Aorta (tissue), 5 donors: ENCODE measurements around the gene AGL. TPM values are rescaled to one million over a fixed set of nuclear protein-coding genes. Genes with fewer than 3 reads are reported as not detected.

Experiments
- ATAC-seq: fragments of 200-7000 bp; cut with Tn5 transposase; one replicate; pipeline ENCODE4 v1.9.1; 2022; ENCODE audit warnings: moderate library complexity; ENCODE audit not compliant: low FRiP score
- DNase-seq, 2 donors: peaks; one replicate each; pipeline ENCODE4 v3.0.0-alpha.2; 2020
- H3K27ac ChIP-seq, 2 donors: one replicate each; pipeline ENCODE4 v1.5.1; 2013; ENCODE audit warnings: low read length in 2 of 2, mild to moderate bottlenecking in 2 of 2, moderate library complexity in 2 of 2, control low read depth in 1 of 2, inconsistent platforms in 1 of 2, low read depth in 1 of 2
- H3K27me3 ChIP-seq, 2 donors: one replicate each; pipeline ENCODE4 v1.6.1; 2013; ENCODE audit warnings: control low read depth in 1 of 2, low read length in 1 of 2, mild to moderate bottlenecking in 1 of 2, moderate library complexity in 1 of 2; ENCODE audit not compliant: insufficient read depth in 2 of 2, control insufficient read depth in 1 of 2
- H3K36me3 ChIP-seq, 2 donors: one replicate each; pipeline ENCODE4 v1.6.1; 2013; ENCODE audit warnings: control low read depth in 1 of 2, low read length in 1 of 2, mild to moderate bottlenecking in 1 of 2; ENCODE audit not compliant: insufficient read depth in 2 of 2, control insufficient read depth in 1 of 2
- H3K4me1 ChIP-seq, 2 donors: one replicate each; pipeline ENCODE4 v1.6.1; 2013; ENCODE audit warnings: low read length in 2 of 2, control low read depth in 1 of 2, mild to moderate bottlenecking in 1 of 2, moderate library complexity in 1 of 2; ENCODE audit not compliant: insufficient read depth in 2 of 2, control insufficient read depth in 1 of 2
- H3K4me3 ChIP-seq, 2 donors: one replicate each; pipeline ENCODE4 v1.5.1; 2013; ENCODE audit warnings: low read length in 2 of 2, control low read depth in 1 of 2, mild to moderate bottlenecking in 1 of 2
- H3K9me3 ChIP-seq: one replicate; pipeline ENCODE4 v1.6.1; 2013; ENCODE audit warnings: mild to moderate bottlenecking, low read length; ENCODE audit not compliant: control insufficient read depth
- WGBS, 2 donors: extraction: QIAGEN DNeasy Blood & Tissue Kit; methylation state at CpG; one replicate each; pipeline ENCODE4 v1.1.7; 2013; 5-methylcytosine and 5-hydroxymethylcytosine counted together
- intact Hi-C, 2 donors: fragments of 100-400 bp; cut with DNase I; formaldehyde crosslinking; loops; one replicate each; pipeline versions ENCODE4 v1.14.2 to v1.15.0; 2022
- polyA plus RNA-seq, 2 donors: library from polyadenylated mRNA; stranded (reverse); fragments of 200-250 nt; gene quantifications; one replicate each; pipeline ENCODE4 v1.2.3, GENCODE V29; 2013
- total RNA-seq, 2 donors: library from RNA; stranded (reverse); fragmentation: NEBNext Ultra II Directional; extraction: Animal tissue kit (Norgen Biotek cat#: 25700); gene quantifications; one replicate each; pipeline ENCODE4 v1.2.1, GENCODE V29; 2021
- donor health status: healthy with polysubstance abuse.
- donor health status: Bipolar disorder and iron deficiency.
- donor health status: DM: no; HTN: no; CAD: no.
- donor health status: DM: no; HTN: no; CAD: no.
- donor health status: DM: yes; HTN: yes; CAD: no.

AGL gene
- total and polyA plus RNA-seq, 4 donors: 7.3 to 19.6 (median 16.4) TPM

GRCh38 chr1:99858881-99859280, 8.7 kb downstream of the AGL start:
- Histone ChIP-seq H3K36me3 (peaks cover 0 to 3% of the 10 kb centered on the region in 2 donors), H3K9me3 (no peaks in the 10 kb centered on the region), H3K4me1 (no peaks in the 10 kb centered on the region), H3K27ac (no peak overlapping the region), H3K27me3 (no peaks in the 10 kb centered on the region), H3K4me3 (no peak overlapping the region)
- ATAC-seq (no peak), DNase-seq (no peak)
- intact Hi-C loops: no loop called here

DNA sequence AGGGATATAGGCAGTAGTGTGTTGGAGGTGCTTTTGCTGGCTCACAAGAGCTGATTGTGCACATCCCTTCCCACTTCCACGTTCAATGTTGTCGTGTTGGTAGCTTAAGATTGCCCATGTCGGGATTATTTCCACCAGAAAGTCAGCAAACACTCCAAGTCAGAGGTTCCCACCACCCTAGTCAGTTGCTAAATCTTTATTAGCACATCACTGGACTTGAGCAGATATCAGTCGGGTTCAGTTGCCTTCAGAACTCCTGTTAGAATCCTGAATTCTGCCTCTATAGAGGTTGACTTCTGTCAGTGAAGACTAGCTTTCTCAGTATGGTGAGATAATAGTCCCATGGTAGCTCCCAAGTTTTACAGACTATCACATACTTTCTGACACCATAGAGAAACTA, 10.5 kb downstream of the AGL start:
- peaks cover 3% of the 10 kb centered on the region in 2 donors for H3K36me3 ChIP-seq
- H3K9me3 ChIP-seq: no peaks in the 10 kb centered on the region
- DNase-seq (no peak), ATAC-seq (no peak)
- intact Hi-C loops: no loop called here
- 92% methylated on average over 4 of the region's 4 CpGs for WGBS, 2 donors
- H3K4me1 ChIP-seq: no peaks in the 10 kb centered on the region
- H3K4me3 ChIP-seq: no peak overlapping the region
- H3K27ac ChIP-seq: no peak overlapping the region
- no peaks in the 10 kb centered on the region for H3K27me3 ChIP-seq

GRCh38 chr1:99867682-99868081, 17.5 kb downstream of the AGL start:
- DNase-seq (no peak), ATAC-seq (no peak)
- intact Hi-C loops: no loop called here
- WGBS, 2 donors: 12 to 16% methylated on average over 6 of the region's 6 CpGs
- H3K27me3 ChIP-seq: no peaks in the 10 kb centered on the region
- H3K4me1 ChIP-seq: no peaks in the 10 kb centered on the region
- no peak overlapping the region for H3K27ac ChIP-seq
- peaks cover 0 to 3% of the 10 kb centered on the region in 2 donors for H3K36me3 ChIP-seq
- no peaks in the 10 kb centered on the region for H3K9me3 ChIP-seq
- H3K4me3 ChIP-seq: no peak overlapping the region

- Histone ChIP-seq H3K4me3 (no peak overlapping the region), H3K9me3 (no peaks in the 10 kb centered on the region), H3K4me1 (no peaks in the 10 kb centered on the region), H3K36me3 (peaks cover 0 to 3% of the 10 kb centered on the region in 2 donors), H3K27ac (no peak overlapping the region), H3K27me3 (no peaks in the 10 kb centered on the region)
- intact Hi-C loops: no loop called here
- DNase-seq: no peak
- no peak for ATAC-seq
These were observed 19.1 kb downstream of the AGL start for GRCh38 chr1:99869304-99869703.

DNA sequence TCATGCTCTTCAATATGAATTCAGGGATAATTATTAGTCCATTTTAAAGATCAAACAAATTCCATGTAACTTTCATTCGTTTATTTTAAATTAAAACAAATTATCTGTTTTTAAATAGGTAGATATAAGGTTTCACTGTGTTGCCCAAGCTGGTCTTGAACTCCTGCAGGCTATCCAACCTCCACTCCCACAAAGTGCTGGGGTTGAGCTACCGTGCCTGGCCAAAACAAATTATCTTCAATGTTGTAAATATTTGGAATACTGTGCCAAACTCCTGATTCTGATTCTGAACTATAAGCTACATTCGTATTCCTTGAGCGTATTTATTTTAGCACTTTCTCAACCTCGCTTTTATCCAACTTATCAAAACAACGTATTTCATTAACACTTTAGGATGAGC, 19.6 kb downstream of the AGL start:
- WGBS, 2 donors: 82 to 86% methylated on average over 6 of the region's 6 CpGs
- DNase-seq (no peak), ATAC-seq (no peak)
- intact Hi-C loops: no loop called here
- H3K4me1 ChIP-seq: no peaks in the 10 kb centered on the region
- no peaks in the 10 kb centered on the region for H3K27me3 ChIP-seq
- H3K27ac ChIP-seq: no peak overlapping the region
- no peaks in the 10 kb centered on the region for H3K9me3 ChIP-seq
- peaks cover 0 to 2% of the 10 kb centered on the region in 2 donors for H3K36me3 ChIP-seq
- no peak overlapping the region for H3K4me3 ChIP-seq

- DNase-seq (no peak), ATAC-seq (no peak)
- H3K9me3 ChIP-seq: no peaks in the 10 kb centered on the region
- no peaks in the 10 kb centered on the region for H3K4me1 ChIP-seq
- intact Hi-C loops: no loop called here
- H3K27ac ChIP-seq: no peak overlapping the region
- H3K36me3 ChIP-seq: no peaks in the 10 kb centered on the region
- H3K4me3 ChIP-seq: no peak overlapping the region
- 92 to 95% methylated on average over 1 of the region's 1 CpG for WGBS, 2 donors
- no peaks in the 10 kb centered on the region for H3K27me3 ChIP-seq
These were observed 21.9 kb downstream of the AGL start for GRCh38 chr1:99872063-99872462.

DNA sequence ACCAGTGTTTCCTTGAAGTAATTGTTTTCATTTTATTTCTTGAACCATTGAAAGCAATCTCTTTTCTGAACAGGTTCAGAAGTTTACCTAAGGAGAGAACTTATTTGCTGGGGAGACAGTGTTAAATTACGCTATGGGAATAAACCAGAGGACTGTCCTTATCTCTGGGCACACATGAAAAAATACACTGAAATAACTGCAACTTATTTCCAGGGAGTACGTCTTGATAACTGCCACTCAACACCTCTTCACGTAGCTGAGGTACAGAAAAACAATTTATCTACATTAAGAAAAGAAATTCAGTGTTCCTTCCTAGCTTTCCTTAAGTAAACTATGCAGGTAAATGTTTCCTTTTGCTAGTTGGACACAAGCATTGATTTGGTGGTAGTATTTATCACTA, 27.4 kb downstream of the AGL start:
- no peaks in the 10 kb centered on the region for H3K36me3 ChIP-seq
- no peaks in the 10 kb centered on the region for H3K9me3 ChIP-seq
- no peak overlapping the region for H3K27ac ChIP-seq
- no peaks in the 10 kb centered on the region for H3K4me1 ChIP-seq
- H3K27me3 ChIP-seq: no peaks in the 10 kb centered on the region
- 79% methylated on average over 3 of the region's 3 CpGs for WGBS, 2 donors
- ATAC-seq (no peak), DNase-seq (no peak)
- H3K4me3 ChIP-seq: no peak overlapping the region
- intact Hi-C loops: no loop called here

GRCh38 chr1:99886179-99886578, 36.0 kb downstream of the AGL start:
- ATAC-seq (no peak), DNase-seq (no peak)
- Histone ChIP-seq H3K27me3 (no peaks in the 10 kb centered on the region), H3K9me3 (no peaks in the 10 kb centered on the region), H3K36me3 (peaks cover 3 to 5% of the 10 kb centered on the region in 2 donors), H3K27ac (no peak overlapping the region), H3K4me1 (no peaks in the 10 kb centered on the region), H3K4me3 (no peak overlapping the region)
- intact Hi-C loops: no loop called here
- WGBS, 2 donors: 64 to 69% methylated on average over 1 of the region's 1 CpG

DNA sequence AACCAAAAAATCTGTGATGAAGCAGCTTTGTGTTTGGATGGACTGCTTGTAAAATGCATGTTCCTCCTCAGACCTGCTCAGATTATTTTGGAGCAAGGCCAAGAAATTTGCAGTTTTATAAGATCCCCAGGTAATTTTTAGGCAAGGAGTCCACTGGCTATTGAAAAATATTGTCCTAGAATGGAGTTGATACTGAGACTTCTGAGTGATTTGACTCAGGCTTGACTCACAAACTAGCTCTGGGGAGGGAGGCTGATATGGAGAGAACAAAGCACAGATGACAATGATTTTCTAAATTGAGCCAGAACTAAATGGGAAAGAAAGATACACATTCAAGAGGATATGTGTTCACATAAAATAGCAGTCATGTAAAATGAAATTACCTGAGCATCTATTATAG, 36.7 kb downstream of the AGL start:
- H3K9me3 ChIP-seq: no peaks in the 10 kb centered on the region
- DNase-seq (no peak), ATAC-seq (no peak)
- intact Hi-C loops: no loop called here
- no peaks in the 10 kb centered on the region for H3K4me1 ChIP-seq
- no peak overlapping the region for H3K4me3 ChIP-seq
- H3K27ac ChIP-seq: no peak overlapping the region
- no peaks in the 10 kb centered on the region for H3K27me3 ChIP-seq
- peaks cover 3 to 5% of the 10 kb centered on the region in 2 donors for H3K36me3 ChIP-seq
